Hepatic stellate cell (primary cell): ENCODE results near the gene ASB1.

ENCODE experiments used
- DNase-seq: peaks from one replicate; pipeline ENCODE4 v3.0.0; 2011; ENCODE audit warnings: low spot score

The ASB1 gene, protein sequence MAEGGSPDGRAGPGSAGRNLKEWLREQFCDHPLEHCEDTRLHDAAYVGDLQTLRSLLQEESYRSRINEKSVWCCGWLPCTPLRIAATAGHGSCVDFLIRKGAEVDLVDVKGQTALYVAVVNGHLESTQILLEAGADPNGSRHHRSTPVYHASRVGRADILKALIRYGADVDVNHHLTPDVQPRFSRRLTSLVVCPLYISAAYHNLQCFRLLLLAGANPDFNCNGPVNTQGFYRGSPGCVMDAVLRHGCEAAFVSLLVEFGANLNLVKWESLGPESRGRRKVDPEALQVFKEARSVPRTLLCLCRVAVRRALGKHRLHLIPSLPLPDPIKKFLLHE

DNA sequence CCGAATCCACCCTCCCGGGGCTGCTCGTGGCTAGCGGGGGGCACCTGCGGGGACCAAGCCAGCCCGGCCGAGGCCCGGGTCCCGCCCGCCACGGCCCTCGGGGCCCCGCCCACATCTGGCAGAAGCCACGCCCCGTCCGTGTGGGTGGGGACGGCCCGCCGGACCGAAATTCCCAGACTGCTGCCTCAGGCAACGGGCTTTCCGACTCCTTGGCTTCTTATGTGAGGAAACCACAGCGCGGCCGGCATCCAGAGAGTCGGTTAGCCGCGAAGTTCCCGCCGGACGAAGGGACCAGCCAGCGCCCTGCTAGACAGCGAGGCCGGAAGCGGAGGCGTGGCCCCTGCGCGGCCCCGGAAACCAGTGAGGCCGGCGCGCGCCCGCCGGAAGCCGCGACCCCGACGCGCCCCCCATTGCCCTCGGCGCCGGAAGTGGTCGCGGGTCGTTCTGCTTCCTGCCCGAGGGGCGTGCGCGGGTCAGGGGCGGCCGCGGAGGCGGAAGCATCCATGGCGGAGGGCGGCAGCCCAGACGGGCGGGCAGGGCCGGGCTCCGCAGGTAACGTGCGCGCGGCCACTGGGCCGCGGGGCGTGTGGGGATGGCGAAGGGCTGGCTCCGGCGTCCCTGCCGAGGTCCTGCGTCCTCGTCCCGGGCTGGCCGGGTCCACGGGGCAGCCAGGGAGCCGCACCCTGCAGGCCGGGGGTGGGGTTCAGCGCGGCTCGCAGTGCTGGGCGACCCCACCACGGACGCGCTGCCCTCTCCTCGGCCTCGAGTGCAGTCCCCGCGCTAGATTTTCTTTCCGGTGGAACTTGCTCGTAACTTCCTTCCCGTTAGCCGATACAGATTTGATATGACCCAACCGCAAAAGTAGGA is at the start of gene ASB1:
Gene ASB1 (plus strand): TSS at position 360 of the 867 bp plus-strand sequence. CDS start 144 bp downstream, at position 504.
- peak; percentile 83 for DNase-seq

DNA sequence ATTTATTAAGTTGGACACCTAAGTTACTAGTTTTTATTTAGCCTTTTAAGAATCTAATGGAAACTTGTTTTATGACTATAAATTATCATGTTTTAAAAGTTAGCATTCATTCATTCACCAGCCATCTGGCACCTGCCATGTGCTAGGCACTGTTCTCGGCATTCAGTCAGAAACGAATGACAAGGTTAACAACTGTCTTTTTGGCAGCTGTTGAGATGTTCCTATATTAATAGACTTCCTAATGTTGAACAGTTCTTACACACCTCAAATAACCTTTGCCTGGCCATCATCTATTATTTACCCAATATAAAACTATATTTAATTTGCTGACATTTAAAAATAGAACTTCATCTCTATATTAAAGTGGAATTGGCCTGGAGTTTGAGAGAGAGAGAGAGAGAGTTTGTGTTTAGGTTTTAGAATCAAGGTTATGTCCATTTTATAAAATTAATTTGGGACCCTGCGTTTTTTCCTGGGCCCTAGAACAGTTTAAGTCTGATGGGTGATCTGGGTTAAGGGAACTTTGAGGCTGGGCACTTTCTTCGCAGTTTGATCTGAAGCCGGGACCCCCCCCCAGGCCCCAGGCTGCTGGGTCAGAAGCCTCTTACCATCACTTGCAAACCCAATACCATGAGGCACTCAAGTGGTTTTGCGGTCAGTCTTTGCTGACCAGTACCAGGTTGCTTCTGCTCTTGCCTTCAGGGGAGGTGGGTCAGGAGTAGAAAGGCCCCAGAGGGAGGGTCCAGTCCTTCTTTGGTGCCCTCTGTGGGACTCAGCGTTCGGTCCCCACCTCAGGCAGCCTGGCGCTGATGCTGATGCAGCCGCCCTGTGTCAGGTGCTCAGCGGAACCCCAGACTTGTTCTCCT is 48.3 kb upstream of the ASB1 start:
- no peak for DNase-seq

DNA sequence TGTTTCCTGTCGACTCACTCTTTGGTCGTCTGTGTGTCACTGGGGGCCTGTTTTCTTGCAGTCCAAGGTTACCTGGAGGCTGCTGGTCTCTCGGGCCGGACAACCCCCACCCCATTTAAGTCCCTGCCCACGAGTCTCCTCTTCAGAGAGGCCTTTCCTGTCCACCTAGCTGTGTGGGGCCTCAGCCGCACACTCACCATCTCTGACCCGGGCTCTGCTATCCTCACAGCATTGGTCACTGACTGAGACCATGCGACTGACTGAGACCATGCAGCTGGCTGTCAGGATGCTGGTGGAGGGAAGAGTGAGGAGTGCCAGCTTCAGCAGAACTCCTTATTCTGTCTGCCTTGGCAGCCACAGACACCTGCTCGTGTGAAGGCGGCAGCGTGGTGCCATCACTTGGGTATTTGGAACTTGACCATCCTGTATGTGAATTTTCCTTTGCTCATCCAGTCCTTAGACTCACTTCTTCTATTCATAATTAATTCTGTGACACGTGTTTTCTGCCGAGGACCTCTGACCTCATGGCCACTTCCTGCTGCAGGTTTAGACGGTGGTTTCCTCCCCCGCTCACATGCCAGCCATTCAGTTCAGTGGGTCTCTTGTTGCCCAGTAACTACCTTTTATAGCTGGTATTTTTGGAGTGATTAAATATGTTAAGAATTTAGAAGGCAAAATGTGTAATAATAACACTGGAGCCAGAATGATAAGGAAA is 47.5 kb upstream of the ASB1 start:
- peak; percentile 68 for DNase-seq

DNA sequence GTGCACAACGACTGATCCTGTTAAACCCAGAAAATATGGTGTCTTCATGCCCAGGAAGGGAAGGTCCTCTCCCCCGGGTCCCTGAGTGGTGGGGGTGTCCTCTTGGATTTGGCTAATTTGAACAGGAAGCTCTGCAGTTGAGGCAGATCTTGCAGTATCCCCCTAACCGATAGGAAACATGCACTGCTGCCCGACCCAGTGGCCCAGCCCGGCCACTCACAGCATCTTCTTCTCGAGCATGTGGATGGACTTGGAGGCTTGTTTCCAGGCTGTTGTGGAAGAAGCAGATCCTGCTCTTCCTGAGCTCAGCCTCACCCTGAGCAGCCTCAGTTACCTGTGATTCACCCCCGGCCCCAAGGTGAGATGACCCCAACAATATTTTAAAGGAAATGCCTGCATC is 46.4 kb upstream of the ASB1 start:
- no peak for DNase-seq

DNA sequence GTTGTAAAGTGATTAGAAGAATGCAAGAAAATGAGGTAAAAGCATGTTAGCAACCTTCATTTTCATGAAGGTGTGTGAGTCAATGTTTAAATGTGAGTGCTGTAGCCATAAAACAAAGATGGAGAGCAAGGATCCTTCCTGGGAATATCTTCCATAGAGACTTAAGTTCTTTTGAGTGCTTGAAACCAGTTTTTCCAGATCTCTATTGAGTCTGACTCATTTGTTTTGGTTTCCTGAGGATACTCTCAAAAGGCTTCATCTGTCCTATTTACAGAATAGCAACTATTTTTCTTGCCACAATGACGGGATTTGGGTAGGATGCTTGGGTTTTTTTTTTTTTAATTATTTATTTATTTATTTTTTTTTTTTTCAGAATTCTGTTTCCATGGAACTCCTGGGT is 45.9 kb upstream of the ASB1 start:
- peak; percentile 70 for DNase-seq

DNA sequence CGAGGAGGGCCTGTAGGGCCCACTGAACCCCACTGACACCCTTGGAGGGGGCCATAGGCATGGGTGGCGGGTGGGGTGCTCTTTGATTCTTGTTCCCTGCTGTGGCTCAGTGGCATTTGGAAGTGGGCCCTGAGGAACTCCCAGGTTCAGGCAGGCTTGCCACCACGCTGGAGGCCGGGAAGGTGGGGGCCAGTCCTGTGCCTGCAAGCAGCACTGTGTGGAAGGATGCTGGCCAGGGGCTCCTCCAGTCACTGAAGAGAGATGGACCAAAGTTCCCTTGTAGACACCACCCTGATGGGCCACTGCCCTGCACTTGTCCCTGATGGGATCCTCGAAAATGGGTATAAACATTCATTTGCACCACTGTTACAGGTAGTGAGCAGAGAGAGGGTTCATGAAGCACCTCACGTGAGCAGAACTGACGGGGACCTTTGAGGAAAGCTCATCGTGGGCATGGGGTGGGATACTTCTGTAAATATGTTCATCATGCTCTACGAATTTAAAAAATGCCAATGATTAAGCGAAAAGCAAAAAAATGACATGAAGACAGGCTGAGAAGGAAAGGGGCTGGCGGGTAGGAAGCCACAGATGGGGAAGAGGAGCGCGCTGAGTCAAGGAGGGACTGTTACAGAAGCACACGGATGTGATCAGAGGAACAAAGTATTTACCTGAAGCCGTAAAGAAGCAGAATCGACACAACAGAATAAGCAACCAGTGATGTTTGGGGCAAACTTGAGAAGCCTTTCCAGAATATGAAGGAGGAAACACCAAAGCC is 45.2 kb upstream of the ASB1 start:
- DNase-seq: no peak

DNA sequence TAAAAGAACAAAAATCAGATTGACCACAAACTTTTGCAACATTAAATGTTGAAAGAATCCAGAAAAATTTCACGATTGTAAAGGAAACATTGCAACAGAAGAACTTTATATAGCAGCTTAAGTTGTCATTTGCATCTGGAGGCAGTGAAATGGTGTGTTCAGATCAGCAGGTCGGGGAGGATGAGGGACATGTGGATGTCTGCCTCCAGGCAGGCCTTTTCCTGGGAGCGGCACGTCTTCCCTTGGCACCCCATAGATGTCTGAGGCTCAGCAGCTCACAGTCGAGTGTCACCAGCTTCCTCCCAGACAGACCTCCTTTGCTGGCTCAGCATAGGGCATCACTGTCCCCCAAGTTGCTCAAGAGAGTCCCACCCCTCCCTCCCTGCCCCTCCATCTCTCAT is 44.3 kb upstream of the ASB1 start:
- no peak for DNase-seq

DNA sequence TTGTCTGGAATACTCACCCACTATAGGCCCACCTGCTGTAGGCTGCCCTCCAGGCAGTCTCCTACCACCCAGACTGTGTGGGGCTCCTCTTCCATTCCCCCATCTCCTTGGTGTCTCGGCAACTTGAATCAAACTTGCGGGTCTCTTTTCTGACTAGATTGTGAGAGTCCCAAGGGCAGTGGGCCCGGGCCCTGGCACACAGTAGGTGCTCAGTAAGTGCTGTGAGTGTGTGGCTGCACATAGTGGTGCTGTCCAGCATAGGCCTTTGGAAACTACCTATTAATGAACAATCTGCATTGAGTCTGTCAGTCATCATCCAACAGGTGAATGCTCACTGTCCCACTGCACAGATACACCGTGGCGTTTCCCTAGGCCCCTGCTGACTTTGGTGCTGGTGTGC is 43.6 kb upstream of the ASB1 start:
- DNase-seq: no peak

DNA sequence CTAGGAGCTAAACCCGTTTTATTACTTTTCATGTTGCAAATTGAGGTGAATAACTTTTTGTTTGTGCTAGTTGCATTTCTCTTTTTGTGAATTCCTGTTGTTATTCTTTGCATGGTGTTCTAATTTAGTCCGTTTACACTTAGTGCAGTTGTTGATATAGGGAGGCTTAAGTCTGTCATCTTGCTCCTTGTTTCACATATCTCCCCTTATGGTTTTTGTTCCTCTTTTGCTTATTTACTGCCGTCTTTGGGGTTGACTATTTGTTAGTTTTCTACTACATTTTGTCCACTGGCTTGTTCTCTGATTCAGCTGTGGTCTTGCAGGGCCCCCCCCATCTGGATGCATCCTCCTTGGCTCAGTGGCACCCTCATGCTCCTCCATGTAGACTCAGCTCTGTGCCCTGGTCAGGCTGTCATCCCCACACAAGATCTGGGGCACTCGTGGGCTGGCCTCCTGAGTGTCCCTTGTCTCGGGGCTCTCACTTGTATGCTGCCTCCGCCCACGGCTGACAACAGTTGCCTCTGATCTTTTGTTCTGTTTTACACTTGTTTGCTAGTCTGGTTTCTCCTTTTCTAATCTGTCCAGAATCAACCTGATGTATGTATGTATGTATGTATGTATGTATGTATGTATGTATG is 42.9 kb upstream of the ASB1 start:
- DNase-seq: no peak

DNA sequence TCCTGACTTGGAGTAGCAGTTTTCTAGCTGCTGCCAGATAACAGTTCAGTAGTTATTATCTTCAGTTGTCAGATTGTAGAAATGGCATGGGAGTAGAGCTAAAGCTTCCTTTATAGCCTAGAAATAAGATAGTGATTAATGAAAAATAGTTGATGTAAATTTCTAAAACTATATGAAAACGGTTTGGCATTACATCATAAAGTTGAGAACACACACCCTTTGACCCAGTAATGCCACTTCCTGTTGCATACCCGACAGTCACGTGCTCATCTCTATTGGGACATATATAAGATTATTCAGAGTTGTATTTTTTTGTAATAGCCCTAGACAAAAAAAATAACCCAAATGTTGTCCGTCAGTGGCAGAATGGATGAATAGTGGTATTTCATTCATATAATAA is 39.4 kb upstream of the ASB1 start:
- DNase-seq: no peak

DNA sequence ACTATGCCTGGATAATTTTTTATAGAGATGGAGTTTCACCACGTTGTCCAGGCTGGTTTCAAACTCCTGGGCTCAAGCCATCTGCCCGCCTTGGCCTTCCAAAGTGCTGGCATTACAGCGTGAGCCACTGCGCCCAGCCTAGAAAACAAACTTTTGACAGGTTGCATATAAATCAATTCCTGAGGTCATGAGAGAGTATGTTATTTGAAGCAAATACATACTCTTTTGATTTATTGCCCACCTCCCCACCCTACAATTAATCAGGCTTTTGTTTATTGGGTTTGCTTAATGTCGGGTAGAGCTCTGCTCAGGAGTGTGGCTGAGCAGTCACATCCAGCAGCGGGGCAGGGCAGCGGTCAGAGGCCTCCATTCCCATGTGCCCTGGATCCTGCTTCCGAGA is 37.9 kb upstream of the ASB1 start:
- DNase-seq: no peak

DNA sequence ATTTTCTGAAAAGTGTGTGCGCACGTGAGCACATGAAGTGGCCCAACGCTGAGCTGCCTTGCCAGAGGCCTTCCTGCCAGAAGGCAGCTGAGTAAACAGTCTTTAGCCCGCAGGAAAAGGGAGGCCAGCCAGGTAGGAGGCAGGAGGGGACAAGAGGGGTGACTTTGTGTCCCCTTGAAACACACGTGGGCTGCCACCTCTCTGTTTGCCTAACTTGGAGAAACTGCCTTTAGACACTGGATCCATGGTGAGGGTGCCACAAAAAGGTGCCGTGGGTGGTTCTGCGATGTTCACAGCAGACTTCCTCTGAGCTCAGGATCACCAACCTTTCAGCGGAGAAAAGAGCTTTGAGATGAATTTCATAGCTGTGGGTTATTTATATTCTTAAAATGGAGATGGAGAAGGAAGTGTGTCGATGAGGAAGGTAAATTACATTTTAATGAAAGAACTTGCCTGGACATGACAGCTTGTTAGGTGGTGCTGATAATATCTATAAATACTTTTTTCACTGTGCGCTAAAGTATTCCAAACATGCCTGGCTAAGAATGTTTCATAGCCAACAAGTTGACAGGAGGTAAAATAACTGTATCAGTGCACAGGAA is 36.6 kb upstream of the ASB1 start:
- DNase-seq: no peak

DNA sequence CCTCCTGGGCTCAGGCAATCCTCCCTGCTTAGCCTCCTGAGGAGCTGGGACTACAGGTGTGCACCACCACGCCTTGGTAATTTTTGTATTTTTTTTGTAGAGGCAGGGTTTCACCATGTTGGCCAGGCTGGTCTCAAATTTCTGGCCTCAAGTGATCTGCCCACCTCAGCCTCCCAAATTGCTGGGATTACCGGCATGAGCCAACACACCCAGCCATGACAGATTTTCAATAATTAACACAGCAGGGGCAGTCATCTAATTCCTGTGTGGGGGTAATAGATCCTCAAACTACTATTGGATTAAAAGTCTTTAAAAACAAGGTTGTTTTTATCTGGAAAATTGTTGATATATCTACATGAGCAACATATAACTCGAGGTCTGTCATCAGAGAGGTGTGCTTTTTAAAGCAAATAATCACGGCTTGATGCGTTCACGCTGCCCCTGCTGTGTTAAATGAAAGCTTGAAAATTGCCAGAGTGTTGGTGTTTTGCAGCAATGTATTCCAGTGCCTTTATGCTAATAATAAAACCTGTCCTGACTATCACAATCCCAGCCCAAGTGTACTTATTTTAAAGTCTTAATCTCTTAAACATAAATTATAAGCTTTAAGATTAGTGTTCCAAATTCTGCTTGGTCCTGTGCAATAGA is 35.6 kb upstream of the ASB1 start:
- DNase-seq: no peak

DNA sequence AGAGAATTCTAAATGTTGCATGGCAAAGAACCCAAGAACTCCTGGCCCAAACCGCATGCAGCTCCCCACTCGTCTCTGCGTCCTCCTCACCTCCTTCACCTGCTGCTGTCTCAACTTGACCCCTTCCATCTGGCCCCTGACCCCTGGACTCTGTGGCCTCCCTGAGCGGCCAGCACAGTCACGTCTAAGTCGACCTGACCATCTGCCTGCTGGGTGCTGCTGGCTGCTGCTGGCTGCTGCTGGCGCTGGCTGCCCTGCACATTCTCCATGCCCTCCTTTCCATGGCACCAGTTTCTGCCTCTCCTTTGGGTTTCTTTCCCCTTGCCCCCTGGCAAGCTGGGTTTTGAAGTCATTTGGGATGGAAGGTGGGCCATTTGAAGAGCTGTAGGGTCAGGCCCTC is 30.1 kb upstream of the ASB1 start:
- no peak for DNase-seq

DNA sequence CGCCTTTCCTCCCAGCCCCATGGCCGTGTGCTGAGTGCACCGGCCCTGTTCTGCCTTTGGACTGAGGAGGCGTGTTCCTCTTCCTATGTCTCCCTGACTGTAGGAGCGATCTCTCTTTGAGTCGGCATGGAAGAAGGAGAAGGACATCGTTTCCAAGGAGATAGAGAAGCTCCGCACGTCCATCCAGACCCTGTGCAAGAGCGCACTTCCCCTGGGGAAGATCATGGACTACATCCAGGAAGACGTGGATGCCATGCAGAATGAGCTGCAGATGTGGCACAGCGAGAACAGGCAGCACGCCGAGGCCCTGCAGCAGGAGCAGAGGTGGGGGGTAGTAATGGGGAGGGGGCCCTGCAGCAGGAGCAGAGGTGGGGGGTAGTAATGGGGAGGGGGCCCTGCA is 29.4 kb upstream of the ASB1 start:
- no peak for DNase-seq

DNA sequence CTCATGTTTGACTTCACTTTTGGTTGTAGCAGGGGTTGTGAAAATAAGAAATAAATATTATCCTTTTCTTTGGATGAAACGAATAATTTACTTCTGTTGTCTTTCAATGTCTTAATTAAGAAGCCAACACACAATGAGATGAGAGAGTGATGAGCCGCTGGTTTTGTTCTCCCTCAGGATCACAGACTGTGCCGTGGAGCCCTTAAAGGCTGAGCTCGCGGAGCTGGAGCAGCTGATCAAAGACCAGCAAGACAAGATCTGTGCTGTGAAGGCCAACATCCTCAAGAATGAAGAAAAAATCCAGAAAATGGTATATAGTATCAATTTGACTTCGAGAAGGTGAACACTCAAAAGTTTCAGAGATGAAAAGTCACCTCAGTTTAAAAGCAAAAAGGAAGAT is 28.1 kb upstream of the ASB1 start:
- no peak for DNase-seq

DNA sequence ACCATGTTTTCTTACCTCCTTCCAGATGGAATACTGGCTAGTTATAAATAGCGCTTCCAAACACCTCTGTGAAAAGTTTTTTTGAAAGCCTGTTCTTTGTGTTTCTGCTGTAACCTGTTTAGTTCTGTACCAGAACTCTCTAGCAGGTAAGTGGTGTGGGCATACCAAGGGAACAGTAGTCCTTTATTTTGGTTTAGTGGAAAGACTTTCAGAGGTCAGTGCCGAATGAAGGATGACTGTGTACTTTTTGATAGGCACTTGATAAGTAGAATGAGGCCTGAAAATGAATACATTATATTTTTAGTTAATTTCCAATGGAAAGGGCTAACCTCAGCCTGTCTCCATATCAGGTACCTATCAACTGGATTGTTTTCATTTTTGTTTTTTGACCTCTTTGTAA is 27.6 kb upstream of the ASB1 start:
- no peak for DNase-seq

DNA sequence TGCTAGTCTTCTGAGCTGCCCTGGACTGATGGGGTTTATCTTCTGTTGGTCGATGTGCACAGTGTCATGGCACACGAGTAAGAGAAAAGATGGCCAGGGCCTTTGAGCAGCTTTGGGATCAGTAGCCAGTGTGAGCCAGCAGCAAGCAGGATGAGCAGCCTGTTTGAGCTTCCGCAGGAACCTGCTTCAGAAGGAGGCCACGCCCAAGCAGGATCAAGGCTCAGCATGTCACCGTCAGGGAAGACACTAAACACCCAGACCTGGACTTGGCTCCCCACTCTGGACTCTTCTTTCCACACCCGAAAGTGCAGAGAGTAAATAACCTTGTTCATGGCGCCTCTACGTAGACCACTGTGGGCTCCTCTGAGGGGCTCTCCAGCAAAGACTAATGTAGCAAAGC is 25.2 kb upstream of the ASB1 start:
- no peak for DNase-seq

DNA sequence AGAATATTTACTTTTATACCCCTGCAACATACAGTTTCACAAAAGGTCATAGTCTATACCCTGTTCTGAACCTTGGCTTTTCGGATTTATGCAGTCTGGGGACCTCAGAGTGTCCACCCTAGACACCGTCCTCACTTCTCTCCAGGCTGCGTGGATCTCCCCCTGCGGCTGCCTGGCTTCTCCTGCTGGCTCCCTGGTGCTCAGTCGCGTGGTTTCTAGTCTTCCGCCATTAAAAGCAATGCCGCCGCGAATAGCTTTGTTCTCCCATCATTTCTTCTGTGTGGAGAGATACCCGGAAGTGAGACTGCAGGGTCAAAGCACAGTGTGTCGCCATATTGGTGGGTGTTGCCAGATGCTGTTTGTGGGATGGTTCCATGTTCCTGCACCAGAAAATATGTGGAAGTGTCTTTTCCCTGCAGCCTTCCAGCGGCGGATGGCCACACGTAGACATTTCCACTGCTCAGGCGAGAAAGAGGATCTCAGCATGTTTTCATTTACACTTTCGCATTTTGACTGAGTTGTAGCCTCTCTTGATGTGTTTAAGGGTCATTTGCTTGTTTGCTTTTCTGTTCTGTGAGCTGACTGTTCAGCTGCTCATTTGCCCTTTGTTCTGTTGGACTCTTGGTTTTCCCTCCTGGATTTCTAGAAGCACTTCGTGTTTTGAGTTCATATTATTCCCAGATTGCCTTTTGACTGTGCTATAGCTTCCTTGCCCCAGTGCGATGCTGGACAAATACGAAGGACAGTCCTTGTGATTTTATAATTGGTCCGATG is 22.9 kb upstream of the ASB1 start:
- no peak for DNase-seq
